HAP-1 (cell line): ENCODE measurements around the gene PTPN13.
A peak's percentile ranks its signal among the peaks of the same experiment; 100 is the strongest.

Experiments used
- DNase-seq, 2 experiments: peaks; one replicate each; pipeline ENCODE4 v3.0.0-alpha.2; 2016 to 2020; ENCODE audit warnings: low spot score in 2 of 2
- H3K27me3 ChIP-seq: fragments of 250-450 bp; sonication (Bioruptor Pico); 2 replicates; pipeline ENCODE4 v1.5.1; 2020; ENCODE audit warnings: low read depth, mild to moderate bottlenecking, moderate library complexity
- H3K36me3 ChIP-seq: fragments of 250-450 bp; sonication (Bioruptor Pico); replicated peaks from 2 replicates; pipeline ENCODE4 v1.5.1; 2020; ENCODE audit warnings: mild to moderate bottlenecking
- H3K4me1 ChIP-seq: fragments of 250-450 bp; sonication (Bioruptor Pico); 2 replicates; pipeline ENCODE4 v1.5.1; 2020; ENCODE audit warnings: mild to moderate bottlenecking
- H3K4me3 ChIP-seq: fragments of 250-450 bp; sonication (Bioruptor Pico); 2 replicates; pipeline ENCODE4 v1.5.1; 2020; ENCODE audit warnings: mild to moderate bottlenecking, moderate library complexity
- H3K9me3 ChIP-seq: fragments of 250-450 bp; sonication (Bioruptor Pico); 2 replicates; pipeline ENCODE4 v1.5.1; 2020; ENCODE audit warnings: mild to moderate bottlenecking, moderate library complexity
- in situ Hi-C: fragments of 300-500 bp; cut with MboI; formaldehyde crosslinking; loops from 3 replicates; pipeline ENCODE4 v1.14.3; 2020; ENCODE audit warnings: low sequenced_read_pairs, inconsistent platforms, mixed read lengths

Gene PTPN13

GRCh38 chr4:86569103-86569870 lies 24.8 kb upstream of the PTPN13 start:
- H3K27me3 ChIP-seq = no peaks in the 10 kb centered on the region
- H3K9me3 ChIP-seq = no peaks in the 10 kb centered on the region
- no peak overlapping the region for H3K4me3 ChIP-seq
- in situ Hi-C loops = no loop called here
- no peak for DNase-seq
- H3K4me1 ChIP-seq = no peaks in the 10 kb centered on the region
- no peaks in the 10 kb centered on the region for H3K36me3 ChIP-seq

GRCh38 chr4:86579941-86580340 lies 14.2 kb upstream of the PTPN13 start:
- in situ Hi-C loops = no loop called here
- DNase-seq = no peak
- no peak overlapping the region for H3K4me3 ChIP-seq
- no peaks in the 10 kb centered on the region for H3K4me1 ChIP-seq
- no peaks in the 10 kb centered on the region for H3K36me3 ChIP-seq
- H3K27me3 ChIP-seq = no peaks in the 10 kb centered on the region
- no peaks in the 10 kb centered on the region for H3K9me3 ChIP-seq

GRCh38 chr4:86582410-86582809 lies 11.7 kb upstream of the PTPN13 start:
- H3K9me3 ChIP-seq = no peaks in the 10 kb centered on the region
- H3K4me3 ChIP-seq = no peak overlapping the region
- H3K36me3 ChIP-seq = no peaks in the 10 kb centered on the region
- 0 out of 2 replicates have a peak, but pooled peaks cover 3% of the 10 kb centered on the region for H3K27me3 ChIP-seq
- in situ Hi-C loops = no loop called here
- no peak for DNase-seq
- no peaks in the 10 kb centered on the region for H3K4me1 ChIP-seq

- DNase-seq = no peak
- no peaks in the 10 kb centered on the region for H3K9me3 ChIP-seq
- in situ Hi-C loops = no loop called here
- 0 out of 2 replicates have a peak, but pooled peaks cover 3% of the 10 kb centered on the region for H3K27me3 ChIP-seq
- no peaks in the 10 kb centered on the region for H3K4me1 ChIP-seq
- no peaks in the 10 kb centered on the region for H3K36me3 ChIP-seq
- H3K4me3 ChIP-seq = no peak overlapping the region
Measured at GRCh38 chr4:86586160-86586572, 7.9 kb upstream of the PTPN13 start.

GRCh38 chr4:86586626-86587380 lies 7.3 kb upstream of the PTPN13 start:
- no peaks in the 10 kb centered on the region for H3K9me3 ChIP-seq
- DNase-seq = no peak
- H3K36me3 ChIP-seq = no peaks in the 10 kb centered on the region
- in situ Hi-C loops = no loop called here
- no peak overlapping the region for H3K4me3 ChIP-seq
- H3K4me1 ChIP-seq = 0 out of 2 replicates have a peak, but pooled peaks cover under 1% of the 10 kb centered on the region
- H3K27me3 ChIP-seq = 0 out of 2 replicates have a peak, but pooled peaks cover 3% of the 10 kb centered on the region

GRCh38 chr4:86587381-86588140 lies 6.6 kb upstream of the PTPN13 start:
- Histone ChIP-seq H3K9me3 (no peaks in the 10 kb centered on the region), H3K27me3 (0 out of 2 replicates have a peak, but pooled peaks cover 3% of the 10 kb centered on the region), H3K36me3 (no peaks in the 10 kb centered on the region), H3K4me1 (peaks cover 5% of the 10 kb centered on the region), H3K4me3 (no peak overlapping the region)
- in situ Hi-C loops = no loop called here
- no peak for DNase-seq

- Histone ChIP-seq H3K4me3 (no peak overlapping the region), H3K27me3 (no peaks in the 10 kb centered on the region), H3K4me1 (peaks cover 24% of the 10 kb centered on the region), H3K36me3 (no peaks in the 10 kb centered on the region), H3K9me3 (no peaks in the 10 kb centered on the region)
- no peak for DNase-seq
- in situ Hi-C loops = no loop called here
Measured at GRCh38 chr4:86592553-86593249, 1.4 kb upstream of the PTPN13 start.

- in situ Hi-C loops = no loop called here
- peak; percentile 67 to 71 for DNase-seq
Measured at GRCh38 chr4:86594559-86595425, 677 bp downstream of the PTPN13 start.

GRCh38 chr4:86595426-86595805 lies 1.3 kb downstream of the PTPN13 start:
- no peaks in the 10 kb centered on the region for H3K36me3 ChIP-seq
- in situ Hi-C loops = no loop called here
- no peaks in the 10 kb centered on the region for H3K9me3 ChIP-seq
- peak overlapping the region; percentile 66 for H3K4me3 ChIP-seq
- DNase-seq = peak; percentile 28 to 33
- H3K4me1 ChIP-seq = peaks cover 24% of the 10 kb centered on the region
- H3K27me3 ChIP-seq = no peaks in the 10 kb centered on the region

More at GRCh38 chr4:86594559-86595425, 677 bp downstream of the PTPN13 start:
- Histone ChIP-seq H3K27me3 (no peaks in the 10 kb centered on the region), H3K4me3 (peak overlapping the region; percentile 66), H3K36me3 (no peaks in the 10 kb centered on the region), H3K9me3 (no peaks in the 10 kb centered on the region), H3K4me1 (peaks cover 24% of the 10 kb centered on the region)

- Histone ChIP-seq H3K4me3 (peak overlapping the region; percentile 66; the same call in 1 of the 2 replicates), H3K27me3 (no peaks in the 10 kb centered on the region), H3K36me3 (no peaks in the 10 kb centered on the region), H3K4me1 (peaks cover 24% of the 10 kb centered on the region), H3K9me3 (no peaks in the 10 kb centered on the region)
- in situ Hi-C loops = no loop called here
- DNase-seq = no peak
Measured at GRCh38 chr4:86596807-86597206, 2.7 kb downstream of the PTPN13 start.

GRCh38 chr4:86600007-86600653 lies 6.0 kb downstream of the PTPN13 start:
- Histone ChIP-seq H3K4me1 (peaks cover 7% of the 10 kb centered on the region), H3K36me3 (no peaks in the 10 kb centered on the region), H3K27me3 (no peaks in the 10 kb centered on the region), H3K4me3 (no peak overlapping the region), H3K9me3 (no peaks in the 10 kb centered on the region)
- DNase-seq = no peak
- in situ Hi-C loops = no loop called here

- Histone ChIP-seq H3K36me3 (no peaks in the 10 kb centered on the region), H3K27me3 (no peaks in the 10 kb centered on the region), H3K4me1 (no peaks in the 10 kb centered on the region), H3K4me3 (no peak overlapping the region), H3K9me3 (no peaks in the 10 kb centered on the region)
- in situ Hi-C loops = no loop called here
- DNase-seq = no peak
Measured at GRCh38 chr4:86603311-86603885, 9.3 kb downstream of the PTPN13 start.
